Activated naive CD4-positive, alpha-beta T cell treated with anti-CD3 and anti-CD28 coated beads, Interleukin-2, amount 50 U/mL, for 24 hours (primary cell): ENCODE measurements around the gene METTL5.
"Not testable (repeated sequence)": the region's sequence is repeated elsewhere in the genome, so short reads cannot be mapped to it uniquely, and the experiment has no call there.

Experiments used
- H3K27ac Mint-ChIP-seq: one replicate; pipeline ENCODE4 v1.8.0; 2021; ENCODE audit warnings: mild to moderate bottlenecking, mixed read lengths
- H3K27me3 Mint-ChIP-seq: one replicate; pipeline ENCODE4 v1.8.0; 2021; ENCODE audit warnings: mixed read lengths
- H3K36me3 Mint-ChIP-seq: one replicate; pipeline ENCODE4 v1.8.0; 2021; ENCODE audit warnings: mixed read lengths
- H3K4me1 Mint-ChIP-seq: one replicate; pipeline ENCODE4 v1.8.0; 2021; ENCODE audit warnings: mixed read lengths
- H3K4me3 Mint-ChIP-seq: one replicate; pipeline ENCODE4 v1.8.0; 2021; ENCODE audit warnings: mild to moderate bottlenecking, mixed read lengths
- H3K9me3 Mint-ChIP-seq: one replicate; pipeline ENCODE4 v1.8.0; 2021; ENCODE audit warnings: mixed read lengths

METTL5 gene

GRCh38 chr2:169816961-169817360 lies 7.7 kb downstream of the METTL5 start:
- peaks cover 40% of the 10 kb centered on the region for H3K4me1 Mint-ChIP-seq
- not testable (repeated sequence) for H3K27me3 Mint-ChIP-seq, H3K27ac Mint-ChIP-seq, H3K9me3 Mint-ChIP-seq
- peaks cover 27% of the 10 kb centered on the region for H3K36me3 Mint-ChIP-seq
- peak overlapping the region; percentile 30 for H3K4me3 Mint-ChIP-seq

DNA sequence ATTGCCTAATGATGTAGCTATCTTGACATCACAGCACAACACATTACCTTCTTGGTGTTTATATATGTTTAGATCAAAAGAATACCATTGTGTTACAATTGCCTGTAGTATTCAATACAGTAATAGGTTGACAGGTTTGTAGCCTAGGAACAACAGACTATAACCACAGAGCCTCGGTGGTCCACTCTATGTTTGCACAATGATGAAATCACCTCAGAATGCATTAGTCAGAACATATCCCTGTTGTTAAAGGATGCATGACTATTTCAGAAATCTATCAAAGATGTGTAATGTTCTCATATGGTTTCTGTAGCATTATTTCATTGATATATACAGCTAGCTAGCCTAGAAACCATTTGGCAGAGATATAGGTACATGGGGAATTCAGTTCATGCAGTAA lies 8.9 kb downstream of the METTL5 start:
- no peak overlapping the region for H3K27ac Mint-ChIP-seq
- H3K9me3 Mint-ChIP-seq: no peaks in the 10 kb centered on the region
- H3K36me3 Mint-ChIP-seq: peaks cover 28% of the 10 kb centered on the region
- H3K27me3 Mint-ChIP-seq: no peaks in the 10 kb centered on the region
- H3K4me1 Mint-ChIP-seq: peaks cover 30% of the 10 kb centered on the region
- no peak overlapping the region for H3K4me3 Mint-ChIP-seq

DNA sequence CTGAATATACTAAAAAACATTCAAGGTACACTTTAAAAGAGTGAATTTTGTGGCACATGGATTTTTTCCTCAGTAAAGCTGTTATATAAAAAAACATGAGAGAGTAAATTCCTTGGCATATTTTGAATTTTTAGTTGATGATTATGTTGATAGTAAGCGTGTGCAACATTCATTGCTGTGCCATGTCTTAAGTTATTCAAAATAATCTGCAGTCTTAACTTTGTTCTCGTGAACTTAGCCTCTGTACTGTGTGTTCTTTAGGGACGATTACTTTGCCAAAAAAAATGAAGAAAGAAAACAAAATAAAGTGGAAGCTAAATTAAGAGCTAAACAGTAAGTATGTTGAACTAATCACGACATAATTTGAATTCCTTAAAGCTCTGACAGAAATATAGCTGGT lies 16.5 kb downstream of the METTL5 start:
- H3K9me3 Mint-ChIP-seq: no peaks in the 10 kb centered on the region
- no peaks in the 10 kb centered on the region for H3K27me3 Mint-ChIP-seq
- no peak overlapping the region for H3K4me3 Mint-ChIP-seq
- no peak overlapping the region for H3K27ac Mint-ChIP-seq
- peaks cover 15% of the 10 kb centered on the region for H3K36me3 Mint-ChIP-seq
- H3K4me1 Mint-ChIP-seq: peaks cover 8% of the 10 kb centered on the region

- H3K4me1 Mint-ChIP-seq: peaks cover 23% of the 10 kb centered on the region
- peak overlapping the region; percentile 46 for H3K27ac Mint-ChIP-seq
- H3K27me3 Mint-ChIP-seq: no peaks in the 10 kb centered on the region
- H3K36me3 Mint-ChIP-seq: peaks cover 15% of the 10 kb centered on the region
- no peak overlapping the region for H3K4me3 Mint-ChIP-seq
- no peaks in the 10 kb centered on the region for H3K9me3 Mint-ChIP-seq
Observed at GRCh38 chr2:169806586-169806985, 18.1 kb downstream of the METTL5 start.

GRCh38 chr2:169803480-169803879 lies 21.2 kb downstream of the METTL5 start:
- no peak overlapping the region for H3K27ac Mint-ChIP-seq
- H3K4me3 Mint-ChIP-seq: no peak overlapping the region
- H3K4me1 Mint-ChIP-seq: peaks cover 38% of the 10 kb centered on the region
- H3K27me3 Mint-ChIP-seq: no peaks in the 10 kb centered on the region
- no peaks in the 10 kb centered on the region for H3K9me3 Mint-ChIP-seq
- peaks cover 10% of the 10 kb centered on the region for H3K36me3 Mint-ChIP-seq

- Mint-ChIP-seq H3K4me3 (peak within 1 kb of the TSS; percentile 87), H3K27ac (peak within 1 kb of the TSS; percentile 97), H3K36me3 (peaks cover 7% of the 10 kb centered on the region), H3K27me3 (no peaks in the 10 kb centered on the region), H3K9me3 (no peaks in the 10 kb centered on the region), H3K4me1 (peaks cover 31% of the 10 kb centered on the region)
Observed at GRCh38 chr2:169798718-169799592, 25.8 kb downstream of the METTL5 start, which contains the start of gene SSB. TSS of gene SSB (plus strand) at chr2:169798871. CDS start at chr2:169800961, 2,090 bp downstream.

DNA sequence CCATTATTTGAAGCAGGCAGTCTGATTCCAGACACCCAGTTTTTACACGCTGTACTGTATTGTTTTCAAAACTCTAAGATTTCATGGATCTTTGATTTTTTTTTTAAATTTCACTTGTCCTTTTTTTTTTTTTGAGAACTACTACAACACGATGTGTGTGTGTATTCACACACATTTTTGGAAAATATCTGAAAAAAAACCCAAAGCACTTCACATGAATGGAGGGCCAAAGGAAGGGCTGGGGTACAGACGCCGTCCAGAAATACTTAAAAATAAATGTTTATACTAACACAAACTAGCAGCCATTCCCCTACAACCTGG lies 26.3 kb downstream of the METTL5 start:
- peaks cover 7% of the 10 kb centered on the region for H3K36me3 Mint-ChIP-seq
- H3K27ac Mint-ChIP-seq: peak overlapping the region; percentile 46
- H3K9me3 Mint-ChIP-seq: no peaks in the 10 kb centered on the region
- H3K4me1 Mint-ChIP-seq: peaks cover 29% of the 10 kb centered on the region
- H3K27me3 Mint-ChIP-seq: no peaks in the 10 kb centered on the region
- H3K4me3 Mint-ChIP-seq: peak overlapping the region; percentile 87

- Mint-ChIP-seq H3K9me3 (no peaks in the 10 kb centered on the region), H3K27me3 (no peaks in the 10 kb centered on the region), H3K27ac (peak overlapping the region; percentile 16), H3K4me1 (peaks cover 24% of the 10 kb centered on the region), H3K4me3 (no peak overlapping the region), H3K36me3 (peaks cover 6% of the 10 kb centered on the region)
Observed at GRCh38 chr2:169797601-169798000, 27.1 kb downstream of the METTL5 start.

DNA sequence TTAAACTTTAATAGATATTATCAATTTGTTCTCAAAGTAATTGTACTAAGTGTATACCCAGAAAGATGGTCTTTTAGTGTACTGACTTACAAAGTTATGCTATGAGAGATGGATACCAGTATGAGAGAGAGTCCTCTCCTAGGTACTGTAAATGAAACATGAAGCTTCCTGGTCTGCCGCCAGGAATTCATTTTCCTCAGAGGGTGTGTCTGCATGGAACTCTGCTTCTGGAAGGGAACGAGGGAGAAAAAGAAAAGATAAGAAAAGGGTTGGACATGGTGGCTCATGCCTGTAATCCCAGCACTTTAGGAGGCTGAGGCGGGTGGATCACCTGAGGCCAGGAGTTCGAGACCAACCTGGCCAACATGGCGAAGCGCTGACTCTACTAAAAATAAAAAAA lies 28.3 kb downstream of the METTL5 start:
- Mint-ChIP-seq H3K9me3 (no peaks in the 10 kb centered on the region), H3K27ac (no peak overlapping the region), H3K4me3 (no peak overlapping the region), H3K4me1 (peaks cover 15% of the 10 kb centered on the region), H3K36me3 (peaks cover 4% of the 10 kb centered on the region), H3K27me3 (no peaks in the 10 kb centered on the region)

DNA sequence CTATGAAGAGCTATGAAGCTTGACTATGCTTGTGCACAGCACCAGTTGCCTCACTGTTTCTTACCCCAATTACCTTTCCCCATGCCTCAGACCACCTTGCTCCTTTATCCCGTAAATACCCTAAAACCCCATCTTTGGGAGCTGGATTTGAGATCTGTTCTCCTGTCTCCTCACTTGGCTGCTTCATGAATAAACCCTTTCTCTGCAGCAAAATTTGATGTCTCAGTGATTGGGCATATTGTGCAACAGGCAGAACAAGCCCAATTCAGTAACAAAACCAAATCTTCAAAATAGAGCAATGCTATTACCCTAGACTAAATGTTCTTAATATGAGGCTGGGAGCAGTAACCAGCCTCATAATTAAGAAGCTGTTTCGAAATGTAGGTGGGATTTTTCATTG lies 29.5 kb downstream of the METTL5 start:
- H3K27ac Mint-ChIP-seq: no peak overlapping the region
- no peak overlapping the region for H3K4me3 Mint-ChIP-seq

DNA sequence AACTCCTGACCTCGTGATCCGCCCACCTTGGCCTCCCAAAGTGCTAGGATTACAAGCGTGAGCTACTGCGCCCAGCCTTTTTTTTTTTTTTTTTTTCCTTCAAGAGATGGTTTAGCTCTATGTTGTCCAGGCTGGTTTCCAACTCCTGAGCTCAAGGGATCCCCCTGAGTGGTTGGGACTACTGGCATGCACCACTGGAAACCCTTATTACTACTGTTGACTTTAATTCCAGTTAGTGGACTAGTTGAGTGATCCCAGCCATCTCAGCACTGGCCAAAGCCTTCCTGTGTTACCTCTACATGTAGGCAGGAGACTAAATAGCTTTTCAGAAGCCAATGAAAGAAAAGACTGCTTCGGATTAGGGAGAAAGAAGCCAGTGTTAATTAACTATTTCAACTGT lies 34.1 kb downstream of the METTL5 start:
- Mint-ChIP-seq H3K9me3 (no peaks in the 10 kb centered on the region), H3K27ac (no peak overlapping the region), H3K4me1 (peaks cover 4% of the 10 kb centered on the region), H3K27me3 (peaks cover 15% of the 10 kb centered on the region), H3K4me3 (no peak overlapping the region), H3K36me3 (peaks cover 1% of the 10 kb centered on the region)

More for the DNA sequence above, 29.5 kb downstream of the METTL5 start:
- H3K27me3 Mint-ChIP-seq: no peaks in the 10 kb centered on the region
- H3K36me3 Mint-ChIP-seq: no peaks in the 10 kb centered on the region
- peaks cover 4% of the 10 kb centered on the region for H3K4me1 Mint-ChIP-seq
- H3K9me3 Mint-ChIP-seq: no peaks in the 10 kb centered on the region

DNA sequence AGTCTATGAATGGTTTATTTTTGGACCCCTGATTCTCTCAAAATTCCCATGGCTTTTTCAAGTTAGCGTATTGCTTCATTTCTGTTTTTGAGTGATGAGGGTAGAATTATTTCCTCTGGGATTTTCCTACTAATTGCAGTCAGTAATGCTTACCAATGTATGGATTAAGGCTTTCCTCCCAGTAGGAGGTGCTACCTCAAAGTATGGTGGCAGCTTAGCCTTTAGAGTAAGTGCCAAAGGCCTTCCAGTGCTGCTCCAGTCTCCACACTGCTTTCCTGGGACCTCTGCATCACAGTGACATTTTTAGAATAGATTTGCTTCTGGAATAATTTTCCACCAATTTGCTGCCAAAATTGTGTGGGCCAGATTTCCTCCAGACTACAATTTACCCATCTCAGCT lies 42.2 kb downstream of the METTL5 start:
- Mint-ChIP-seq H3K27ac (no peak overlapping the region), H3K36me3 (no peaks in the 10 kb centered on the region), H3K27me3 (peaks cover 6% of the 10 kb centered on the region), H3K4me3 (no peak overlapping the region), H3K9me3 (no peaks in the 10 kb centered on the region), H3K4me1 (no peaks in the 10 kb centered on the region)

GRCh38 chr2:169781249-169782013 lies 43.3 kb downstream of the METTL5 start:
- peaks cover 6% of the 10 kb centered on the region for H3K27me3 Mint-ChIP-seq
- no peaks in the 10 kb centered on the region for H3K4me1 Mint-ChIP-seq
- no peak overlapping the region for H3K4me3 Mint-ChIP-seq

GRCh38 chr2:169778446-169778845 lies 46.3 kb downstream of the METTL5 start:
- no peaks in the 10 kb centered on the region for H3K9me3 Mint-ChIP-seq
- H3K4me3 Mint-ChIP-seq: no peak overlapping the region
- H3K27me3 Mint-ChIP-seq: peaks cover 6% of the 10 kb centered on the region
- H3K4me1 Mint-ChIP-seq: no peaks in the 10 kb centered on the region
- no peaks in the 10 kb centered on the region for H3K36me3 Mint-ChIP-seq
- H3K27ac Mint-ChIP-seq: no peak overlapping the region

More at GRCh38 chr2:169781249-169782013, 43.3 kb downstream of the METTL5 start:
- H3K36me3 Mint-ChIP-seq: no peaks in the 10 kb centered on the region
- no peaks in the 10 kb centered on the region for H3K9me3 Mint-ChIP-seq
- H3K27ac Mint-ChIP-seq: no peak overlapping the region

GRCh38 chr2:169776252-169776761 lies 48.4 kb downstream of the METTL5 start:
- H3K36me3 Mint-ChIP-seq: no peaks in the 10 kb centered on the region
- H3K27ac Mint-ChIP-seq: no peak overlapping the region
- H3K4me3 Mint-ChIP-seq: no peak overlapping the region
- H3K27me3 Mint-ChIP-seq: peaks cover 2% of the 10 kb centered on the region
- H3K9me3 Mint-ChIP-seq: no peaks in the 10 kb centered on the region
- H3K4me1 Mint-ChIP-seq: no peaks in the 10 kb centered on the region

GRCh38 chr2:169775765-169776164 lies 48.9 kb downstream of the METTL5 start:
- H3K27me3 Mint-ChIP-seq: no peaks in the 10 kb centered on the region
- H3K36me3 Mint-ChIP-seq: no peaks in the 10 kb centered on the region
- H3K27ac Mint-ChIP-seq: no peak overlapping the region
- H3K9me3 Mint-ChIP-seq: no peaks in the 10 kb centered on the region
- H3K4me3 Mint-ChIP-seq: no peak overlapping the region
- no peaks in the 10 kb centered on the region for H3K4me1 Mint-ChIP-seq
